ENCODE measurements around the gene LRRC55. TPM values are rescaled to one million over a fixed set of nuclear protein-coding genes. Genes with fewer than 3 reads are reported as not detected.

The LRRC55 gene
- total RNA-seq, 1 donor from 2014 or later: 1.4 TPM

- H3K9ac ChIP-seq: no peak overlapping the region
- H3K27ac Mint-ChIP-seq: no peak overlapping the region
- TF ChIP-seq CTCF (IDR thresholded peaks at IDR 0.05) (no peak), EZH2phosphoT487 (IDR thresholded peaks at IDR 0.05) (no peak), EZH2 (IDR thresholded peaks at IDR 0.05) (no peak)
- no peak for DNase-seq (ENCODE audit: low spot score)
- H3F3A ChIP-seq (ENCODE audit: low read depth): no peaks in the 10 kb centered on the region
- peaks cover 20% of the 10 kb centered on the region for H3K4me1 Mint-ChIP-seq
- no peaks in the 10 kb centered on the region for H3K36me3 ChIP-seq
- peaks cover 6% of the 10 kb centered on the region for H3K9me3 Mint-ChIP-seq
- no peaks in the 10 kb centered on the region for H3K79me2 ChIP-seq (ENCODE audit: low read depth)
- no peaks in the 10 kb centered on the region for H3K9me3 ChIP-seq (ENCODE audit: low read depth)
- no peak overlapping the region for H3K4me3 ChIP-seq
- H4K20me1 ChIP-seq (ENCODE audit: low read depth): no peaks in the 10 kb centered on the region
- no peak overlapping the region for H2AFZ ChIP-seq (replicated peaks)
- H3K36me3 Mint-ChIP-seq: peaks cover 6% of the 10 kb centered on the region
- H3K4me1 ChIP-seq: peaks cover 24% of the 10 kb centered on the region
- H3K27me3 Mint-ChIP-seq (ENCODE audit: insufficient read depth, low read depth): peaks cover 5% of the 10 kb centered on the region
- no peak overlapping the region for H3K4me2 ChIP-seq
- H3K27me3 ChIP-seq: no peaks in the 10 kb centered on the region
- H3K4me3 Mint-ChIP-seq: no peak overlapping the region
- H3K27ac ChIP-seq: no peak overlapping the region
These were observed 14.8 kb downstream of the LRRC55 start for GRCh38 chr11:57196596-57196995.

- peaks cover 23% of the 10 kb centered on the region for H3K4me1 Mint-ChIP-seq
- TF ChIP-seq CTCF (IDR thresholded peaks at IDR 0.05) (no peak), EZH2 (IDR thresholded peaks at IDR 0.05) (no peak), EZH2phosphoT487 (IDR thresholded peaks at IDR 0.05) (no peak)
- Histone ChIP-seq H3K9me3 (ENCODE audit: low read depth) (no peaks in the 10 kb centered on the region), H3K27ac (no peak overlapping the region), H3K36me3 (no peaks in the 10 kb centered on the region), H3F3A (ENCODE audit: low read depth) (no peaks in the 10 kb centered on the region), H3K4me3 (no peak overlapping the region), H3K27me3 (no peaks in the 10 kb centered on the region), H4K20me1 (ENCODE audit: low read depth) (no peaks in the 10 kb centered on the region), H3K4me1 (peaks cover 23% of the 10 kb centered on the region), H3K9ac (no peak overlapping the region), H2AFZ (replicated peaks) (no peak overlapping the region), H3K4me2 (no peak overlapping the region), H3K79me2 (ENCODE audit: low read depth) (no peaks in the 10 kb centered on the region)
- DNase-seq (ENCODE audit: low spot score): no peak
- H3K27me3 Mint-ChIP-seq (ENCODE audit: insufficient read depth, low read depth): peaks cover 5% of the 10 kb centered on the region
- no peak overlapping the region for H3K27ac Mint-ChIP-seq
- peaks cover 6% of the 10 kb centered on the region for H3K36me3 Mint-ChIP-seq
- H3K9me3 Mint-ChIP-seq: peaks cover 6% of the 10 kb centered on the region
- H3K4me3 Mint-ChIP-seq: no peak overlapping the region
These were observed 16.0 kb downstream of the LRRC55 start for GRCh38 chr11:57197762-57198161.

DNA sequence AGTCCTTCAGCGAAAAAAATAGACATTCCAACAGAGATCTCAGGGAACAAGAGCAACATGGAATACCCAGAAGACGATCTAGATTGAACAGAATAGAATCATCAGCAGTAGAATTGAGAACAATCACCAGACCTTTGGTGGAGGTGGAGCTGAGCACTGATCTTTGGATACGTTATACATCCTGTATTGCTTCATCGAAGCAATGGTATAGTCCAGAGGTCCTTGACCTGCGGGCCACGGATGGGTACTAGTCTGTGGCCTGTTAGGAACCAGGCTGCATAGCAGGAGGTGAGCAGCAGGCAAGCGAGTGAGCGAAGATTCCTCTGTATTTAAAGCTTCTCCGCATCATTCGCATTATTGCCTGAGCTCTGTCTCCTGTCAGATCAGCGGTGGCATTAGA lies 17.6 kb downstream of the LRRC55 start:
- Histone ChIP-seq H3K27me3 (no peaks in the 10 kb centered on the region), H3K79me2 (ENCODE audit: low read depth) (no peaks in the 10 kb centered on the region), H3K9ac (no peak overlapping the region), H3K4me1 (peaks cover 34% of the 10 kb centered on the region), H3K4me2 (no peak overlapping the region), H3K27ac (no peak overlapping the region), H3F3A (ENCODE audit: low read depth) (no peaks in the 10 kb centered on the region), H3K36me3 (no peaks in the 10 kb centered on the region), H3K9me3 (ENCODE audit: low read depth) (no peaks in the 10 kb centered on the region), H4K20me1 (ENCODE audit: low read depth) (no peaks in the 10 kb centered on the region), H3K4me3 (no peak overlapping the region), H2AFZ (replicated peaks) (no peak overlapping the region)
- Mint-ChIP-seq H3K4me1 (peaks cover 31% of the 10 kb centered on the region), H3K36me3 (no peaks in the 10 kb centered on the region), H3K27ac (no peak overlapping the region), H3K4me3 (no peak overlapping the region), H3K9me3 (no peaks in the 10 kb centered on the region), H3K27me3 (ENCODE audit: insufficient read depth, low read depth) (peaks cover 5% of the 10 kb centered on the region)
- DNase-seq (ENCODE audit: low spot score): no peak
- TF ChIP-seq EZH2 (IDR thresholded peaks at IDR 0.05) (no peak), EZH2phosphoT487 (IDR thresholded peaks at IDR 0.05) (no peak), CTCF (IDR thresholded peaks at IDR 0.05) (no peak)

Data from neural progenitor cell (in vitro differentiated cells).